GM19035 (cell line): ENCODE data around the gene DOK6.

Experiments
- ATAC-seq: cut with Tn5 transposase; IDR thresholded peaks from one replicate; pipeline ENCODE4 v1.9.1; 2021; ENCODE audit not compliant: unreplicated experiment

DOK6 gene

GRCh38 chr18:69734536-69734935, 333.8 kb downstream of the DOK6 start:
- no peak for ATAC-seq

- ATAC-seq, result no peak
These were observed 336.0 kb downstream of the DOK6 start for GRCh38 chr18:69736730-69737129.

- ATAC-seq, result no peak
These were observed 337.2 kb downstream of the DOK6 start for GRCh38 chr18:69737851-69738250.

- ATAC-seq, result no peak
These were observed 346.7 kb downstream of the DOK6 start for GRCh38 chr18:69747388-69747787.

- no peak for ATAC-seq
These were observed 352.2 kb downstream of the DOK6 start for GRCh38 chr18:69752737-69753380.

GRCh38 chr18:69754108-69754507, 353.4 kb downstream of the DOK6 start:
- no peak for ATAC-seq

- no peak for ATAC-seq
These were observed 354.4 kb downstream of the DOK6 start for GRCh38 chr18:69755041-69755440.

GRCh38 chr18:69755856-69756496, 355.3 kb downstream of the DOK6 start:
- ATAC-seq, result no peak

- no peak for ATAC-seq
These were observed 357.0 kb downstream of the DOK6 start for GRCh38 chr18:69757733-69758132.

GRCh38 chr18:69758458-69758857, 357.8 kb downstream of the DOK6 start:
- ATAC-seq, result no peak

GRCh38 chr18:69759046-69759445, 358.4 kb downstream of the DOK6 start:
- no peak for ATAC-seq

GRCh38 chr18:69763002-69763401, 362.3 kb downstream of the DOK6 start:
- ATAC-seq, result no peak

- no peak for ATAC-seq
These were observed 363.1 kb downstream of the DOK6 start for GRCh38 chr18:69763821-69764220.

GRCh38 chr18:69770238-69770637, 369.6 kb downstream of the DOK6 start:
- no peak for ATAC-seq

- no peak for ATAC-seq
These were observed 374.1 kb downstream of the DOK6 start for GRCh38 chr18:69774831-69775230.

- ATAC-seq, result no peak
These were observed 376.6 kb downstream of the DOK6 start for GRCh38 chr18:69777248-69777647.

GRCh38 chr18:69778680-69779079, 378.0 kb downstream of the DOK6 start:
- no peak for ATAC-seq

GRCh38 chr18:69780851-69781250, 380.2 kb downstream of the DOK6 start:
- ATAC-seq, result no peak

GRCh38 chr18:69784815-69785214, 384.1 kb downstream of the DOK6 start:
- no peak for ATAC-seq

- no peak for ATAC-seq
These were observed 384.8 kb downstream of the DOK6 start for GRCh38 chr18:69785466-69785865.

GRCh38 chr18:69786427-69786826, 385.7 kb downstream of the DOK6 start:
- no peak for ATAC-seq

- no peak for ATAC-seq
These were observed 387.3 kb downstream of the DOK6 start for GRCh38 chr18:69787825-69788547.
